ENCODE measurements around the gene DMRT1.

The DMRT1 gene

GRCh38 chr9:1005043-1005667 lies 163.7 kb downstream of the DMRT1 start:
- DNase-seq: no peak

DNA sequence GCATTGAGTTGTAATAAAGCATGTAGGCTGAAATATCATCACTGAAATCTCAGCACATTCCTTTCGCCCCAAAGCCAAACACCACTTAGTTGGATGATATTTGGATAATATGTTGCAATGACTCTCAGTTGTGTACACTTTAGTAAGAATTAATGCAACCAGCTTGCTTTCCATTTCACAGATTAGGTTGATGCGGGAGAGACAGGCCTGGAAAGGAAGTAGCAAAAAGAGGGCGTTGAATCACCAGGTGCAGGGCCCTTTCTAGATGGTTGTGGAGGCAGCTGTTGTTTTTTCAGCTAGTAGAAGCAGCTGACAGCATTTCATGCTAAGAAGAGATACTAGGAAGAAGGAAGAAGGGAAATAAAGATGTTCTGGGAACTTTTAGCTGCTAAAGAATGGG lies 165.8 kb downstream of the DMRT1 start:
- no peak for DNase-seq

- DNase-seq: no peak
Measured at GRCh38 chr9:1008216-1008615, 166.7 kb downstream of the DMRT1 start.

GRCh38 chr9:1009101-1009707 lies 167.7 kb downstream of the DMRT1 start:
- peak; percentile 82 for DNase-seq

GRCh38 chr9:1013021-1013420 lies 171.5 kb downstream of the DMRT1 start:
- DNase-seq: no peak

- no peak for DNase-seq
Measured at GRCh38 chr9:1014225-1014624, 172.7 kb downstream of the DMRT1 start.

- DNase-seq: no peak
Measured at GRCh38 chr9:1014640-1015039, 173.1 kb downstream of the DMRT1 start.

DNA sequence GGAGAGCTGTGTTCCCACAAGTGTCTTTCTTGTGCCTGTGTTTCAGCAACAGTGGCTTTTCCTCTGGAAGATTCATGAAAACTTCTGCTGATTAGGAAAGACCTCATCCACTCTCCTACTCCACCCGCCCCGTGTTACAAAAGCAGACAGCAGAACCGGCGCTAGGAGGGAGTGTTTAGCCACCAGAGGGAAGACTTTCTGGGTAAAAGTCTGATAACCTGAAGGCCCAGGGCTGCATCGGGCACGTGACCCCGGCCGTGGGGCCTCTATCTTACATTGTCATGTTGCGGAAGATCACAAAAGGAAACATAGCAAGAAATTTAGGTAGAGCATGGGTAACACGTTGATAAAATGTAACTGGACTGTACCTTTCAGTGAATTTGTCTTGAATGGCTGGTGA lies 176.6 kb downstream of the DMRT1 start:
- DNase-seq: no peak

Measured in stimulated activated CD4-positive, alpha-beta T cell treated with anti-CD3 and anti-CD28 coated beads, Interleukin-4, amount 100 ng/mL, for 24 hours (primary cell).